GM18499 (cell line): ENCODE data around the gene HMOX1.

Experiments used
- ATAC-seq: cut with Tn5 transposase; IDR thresholded peaks from one replicate; pipeline ENCODE4 v1.9.1; 2021; ENCODE audit warnings: moderate number of reproducible peaks; ENCODE audit not compliant: insufficient read depth, unreplicated experiment

Gene HMOX1

DNA sequence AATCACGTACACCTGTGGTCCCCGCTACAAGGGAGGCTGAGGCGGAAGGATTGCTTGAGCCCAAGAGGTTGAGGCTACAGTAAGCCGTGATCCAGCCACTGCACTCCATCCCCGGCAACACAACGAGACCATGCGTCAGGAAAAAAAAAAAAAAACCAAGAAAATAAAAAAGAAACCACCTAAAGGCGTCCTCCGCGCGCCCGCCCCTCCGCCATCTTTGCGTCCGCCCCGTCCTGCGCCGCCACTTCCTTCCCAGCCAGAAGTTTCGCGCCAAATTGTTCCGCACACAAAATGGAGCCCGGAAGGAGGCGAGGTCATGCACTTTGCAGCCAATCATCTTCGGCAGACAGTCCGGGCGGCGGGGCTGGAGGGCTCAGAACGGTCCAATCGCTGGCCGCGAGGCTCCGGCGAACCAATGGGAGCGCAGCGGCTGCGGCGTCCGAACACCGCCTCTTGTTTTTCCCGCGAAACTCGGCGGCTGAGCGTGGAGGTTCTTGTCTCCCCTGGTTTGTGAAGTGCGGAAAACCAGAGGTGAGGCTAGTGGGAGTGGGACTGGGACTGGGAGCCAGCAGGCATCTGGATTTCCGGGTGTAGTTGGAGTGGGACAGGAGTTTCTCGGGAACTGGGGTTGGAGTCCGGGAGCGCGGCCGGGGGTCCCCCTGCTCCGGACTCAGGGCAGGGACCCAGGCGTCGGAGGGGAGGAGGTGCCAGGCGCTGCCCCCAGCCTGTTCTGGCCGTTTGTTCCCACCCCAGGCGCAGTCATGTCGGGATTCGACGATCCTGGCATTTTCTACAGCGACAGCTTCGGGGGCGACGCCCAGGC is 19.0 kb downstream of the HMOX1 start, which contains the start of gene MCM5:
TSS of gene MCM5 (plus strand) at position 463 of the 823 bp plus-strand sequence. CDS start at position 762, 299 bp downstream.
- ATAC-seq: peak; percentile 66

DNA sequence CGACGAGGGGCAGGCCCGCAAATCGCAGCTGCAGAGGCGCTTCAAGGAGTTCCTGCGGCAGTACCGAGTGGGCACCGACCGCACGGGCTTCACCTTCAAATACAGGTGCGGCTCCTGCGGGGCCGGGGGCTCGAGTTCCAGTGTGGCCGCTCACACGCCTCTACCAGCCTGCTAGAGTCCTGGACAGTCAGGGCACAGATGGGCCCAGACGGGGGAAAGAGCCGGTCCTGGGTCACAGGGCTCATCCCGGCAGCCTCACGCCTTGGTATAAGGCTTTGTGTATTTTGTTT is 19.6 kb downstream of the HMOX1 start:
- ATAC-seq: no peak

DNA sequence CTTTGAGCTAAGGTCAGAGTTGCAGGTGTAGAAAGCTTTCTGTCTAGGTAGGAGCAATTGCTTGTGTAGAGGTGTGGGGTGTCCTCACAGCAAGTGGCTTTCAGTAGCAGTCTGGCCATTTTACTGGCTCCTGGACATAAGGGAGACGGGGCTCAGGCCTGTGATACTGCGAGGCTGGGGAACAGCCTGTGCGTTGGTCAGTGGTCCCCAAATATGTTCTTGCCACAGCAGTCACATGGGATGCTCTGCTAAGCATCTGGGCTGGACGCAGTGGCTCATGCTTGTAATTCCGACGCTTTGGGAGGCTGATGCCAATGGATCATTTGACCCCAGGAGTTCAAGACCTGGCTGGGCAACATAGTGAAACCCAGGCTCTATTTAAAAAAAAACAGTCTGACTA is 21.0 kb downstream of the HMOX1 start:
- ATAC-seq: no peak

GRCh38 chr22:35403356-35403755 is 22.5 kb downstream of the HMOX1 start:
- ATAC-seq: no peak

GRCh38 chr22:35404176-35404575 is 23.3 kb downstream of the HMOX1 start:
- ATAC-seq: no peak

DNA sequence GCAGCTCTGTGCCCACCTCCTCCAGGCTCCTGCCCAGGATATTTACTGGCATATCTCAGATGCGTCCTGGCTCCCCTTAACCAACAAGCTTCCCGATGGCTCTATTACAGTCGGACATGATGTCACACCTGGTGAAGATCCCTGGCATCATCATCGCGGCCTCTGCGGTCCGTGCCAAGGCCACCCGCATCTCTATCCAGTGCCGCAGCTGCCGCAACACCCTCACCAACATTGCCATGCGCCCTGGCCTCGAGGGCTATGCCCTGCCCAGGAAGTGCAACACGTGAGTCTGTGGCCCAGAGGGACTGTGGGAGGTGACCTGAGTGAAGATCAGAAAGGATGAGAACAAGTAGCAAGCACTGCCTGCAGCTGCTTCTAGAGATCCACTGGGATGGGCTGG is 25.5 kb downstream of the HMOX1 start:
- no peak for ATAC-seq

DNA sequence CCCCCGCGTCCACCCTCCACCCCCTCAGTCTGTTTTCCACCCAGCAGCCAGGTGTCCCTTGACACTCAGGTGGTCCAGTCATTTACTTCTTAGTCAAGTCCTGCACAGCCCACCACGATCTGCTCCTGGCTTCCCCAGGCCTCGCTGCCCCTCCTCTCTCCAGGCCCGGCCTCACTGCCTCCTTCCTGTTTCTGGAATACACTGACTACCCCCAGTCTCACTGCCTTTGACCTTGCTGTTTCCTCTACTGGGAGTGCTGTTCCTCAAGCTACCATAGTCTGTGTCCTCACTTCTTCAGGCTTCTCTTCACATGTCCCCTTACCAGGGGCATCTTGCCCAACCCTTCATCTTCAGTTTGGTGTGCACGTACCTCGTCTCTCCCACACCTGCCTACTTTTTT is 26.5 kb downstream of the HMOX1 start:
- ATAC-seq: no peak

DNA sequence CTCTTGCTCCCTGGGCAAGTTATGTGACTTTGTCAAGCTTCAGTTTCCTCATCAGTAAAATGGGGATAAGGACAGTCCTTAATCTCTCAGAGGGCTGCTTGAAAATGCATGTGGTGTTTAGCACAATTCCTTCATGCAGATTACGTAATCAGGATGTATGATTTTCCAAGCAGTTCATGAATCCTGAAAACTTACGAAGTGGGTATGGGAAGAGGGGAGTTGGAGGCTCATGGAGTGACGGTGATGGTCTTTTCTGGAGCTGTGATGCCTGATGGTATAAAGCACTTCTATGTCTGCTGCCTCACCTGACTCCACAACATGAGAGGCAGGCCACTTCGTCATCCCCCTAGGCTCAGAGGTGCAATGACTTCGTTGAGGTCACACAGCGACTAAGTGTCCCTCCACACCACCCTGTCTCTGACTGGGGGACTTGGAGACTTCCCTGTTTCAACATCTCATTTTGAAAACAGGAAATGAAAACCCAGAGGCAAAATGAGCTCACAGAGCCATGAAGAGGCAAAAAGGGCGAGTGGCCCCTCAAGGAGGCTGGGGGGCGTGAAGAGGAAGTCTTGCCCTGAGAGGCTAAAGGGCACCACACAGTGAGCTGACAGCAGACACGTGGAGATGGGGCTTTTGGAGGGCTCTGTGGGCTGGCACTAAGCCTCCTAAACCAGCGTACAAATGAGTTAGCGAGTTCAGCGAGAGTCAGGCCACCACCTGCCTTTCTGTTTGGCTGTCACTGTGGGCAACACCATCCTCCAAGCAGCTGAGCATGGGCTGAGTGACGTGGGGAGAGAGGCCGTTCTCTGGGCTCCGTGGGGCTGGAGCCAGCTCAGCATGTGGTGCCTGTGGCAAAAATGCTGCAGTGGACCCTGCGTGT is 29.1 kb downstream of the HMOX1 start:
- ATAC-seq: peak; percentile 57

DNA sequence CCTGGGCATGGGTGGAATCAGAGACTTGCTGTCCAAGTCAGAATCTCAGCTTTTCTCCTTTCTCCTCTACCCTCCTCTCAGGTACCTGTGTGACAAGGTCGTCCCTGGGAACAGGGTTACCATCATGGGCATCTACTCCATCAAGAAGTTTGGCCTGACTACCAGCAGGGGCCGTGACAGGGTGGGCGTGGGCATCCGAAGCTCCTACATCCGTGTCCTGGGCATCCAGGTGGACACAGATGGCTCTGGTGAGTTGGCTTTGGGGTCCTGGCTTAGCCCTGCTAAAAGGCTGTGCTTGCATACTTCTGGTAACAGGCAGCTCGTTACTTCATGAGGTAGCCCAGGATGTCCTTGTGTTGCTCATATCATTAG is 29.8 kb downstream of the HMOX1 start:
- no peak for ATAC-seq

GRCh38 chr22:35411102-35411501 is 30.2 kb downstream of the HMOX1 start:
- ATAC-seq: no peak

GRCh38 chr22:35413624-35414023 is 32.7 kb downstream of the HMOX1 start:
- no peak for ATAC-seq

- ATAC-seq: no peak
Observed at GRCh38 chr22:35417606-35418005, 36.7 kb downstream of the HMOX1 start.

DNA sequence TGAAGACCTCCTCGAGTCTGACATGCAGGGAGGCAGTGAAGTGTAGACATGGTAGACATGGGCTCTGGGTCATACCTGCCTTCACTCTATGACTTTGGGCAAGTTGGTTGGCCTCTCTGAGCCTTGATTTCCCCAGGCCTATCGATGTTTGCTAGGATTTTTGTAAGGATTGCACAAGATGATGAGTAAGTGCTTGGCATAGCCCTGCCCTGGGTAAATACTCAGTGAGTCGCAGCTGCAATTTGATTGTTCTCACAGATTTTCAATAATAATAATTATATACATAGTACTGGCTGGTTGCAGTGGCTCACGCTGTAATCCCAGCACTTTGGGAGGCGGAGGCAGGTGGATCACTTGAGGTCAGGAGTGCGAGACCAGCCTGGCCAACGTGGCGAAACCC is 37.2 kb downstream of the HMOX1 start:
- ATAC-seq: no peak

DNA sequence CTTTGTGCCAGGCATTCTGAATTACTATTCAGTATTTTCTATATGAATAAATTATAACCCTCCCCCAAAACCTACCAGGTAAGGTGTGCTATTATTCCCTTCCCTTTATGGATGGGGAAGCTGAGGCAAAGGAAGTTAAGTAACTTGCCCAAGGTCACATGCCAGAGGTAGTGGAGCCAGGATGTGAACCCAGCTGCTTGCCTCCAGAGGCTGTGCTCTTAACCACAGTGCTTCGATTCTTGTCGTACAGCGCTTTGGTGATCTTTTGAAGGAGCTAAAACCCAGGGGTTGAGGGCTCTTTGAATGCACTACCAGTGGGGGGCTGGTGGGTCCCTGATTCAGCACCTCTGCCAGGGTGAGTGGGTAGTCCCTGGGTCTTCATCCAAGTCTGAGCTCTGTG is 37.8 kb downstream of the HMOX1 start:
- no peak for ATAC-seq

- ATAC-seq: no peak
Observed at GRCh38 chr22:35419756-35420155, 38.9 kb downstream of the HMOX1 start.

DNA sequence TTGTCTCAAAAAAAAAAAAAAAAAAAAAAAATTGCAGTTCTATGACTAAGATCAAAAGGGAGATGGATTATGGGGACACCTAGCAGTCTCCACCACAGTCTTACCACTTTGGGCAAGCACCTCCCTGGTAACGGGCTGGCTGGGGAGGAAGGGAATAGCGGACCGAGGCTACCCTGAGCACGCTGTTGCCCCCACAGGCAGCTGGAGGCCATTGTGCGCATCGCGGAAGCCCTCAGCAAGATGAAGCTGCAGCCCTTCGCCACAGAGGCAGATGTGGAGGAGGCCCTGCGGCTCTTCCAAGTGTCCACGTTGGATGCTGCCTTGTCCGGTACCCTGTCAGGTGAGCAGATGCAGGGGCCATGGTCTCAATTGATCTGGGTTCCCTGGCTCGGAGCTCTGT is 40.2 kb downstream of the HMOX1 start:
- ATAC-seq: no peak

GRCh38 chr22:35422145-35422544 is 41.2 kb downstream of the HMOX1 start:
- ATAC-seq: no peak

DNA sequence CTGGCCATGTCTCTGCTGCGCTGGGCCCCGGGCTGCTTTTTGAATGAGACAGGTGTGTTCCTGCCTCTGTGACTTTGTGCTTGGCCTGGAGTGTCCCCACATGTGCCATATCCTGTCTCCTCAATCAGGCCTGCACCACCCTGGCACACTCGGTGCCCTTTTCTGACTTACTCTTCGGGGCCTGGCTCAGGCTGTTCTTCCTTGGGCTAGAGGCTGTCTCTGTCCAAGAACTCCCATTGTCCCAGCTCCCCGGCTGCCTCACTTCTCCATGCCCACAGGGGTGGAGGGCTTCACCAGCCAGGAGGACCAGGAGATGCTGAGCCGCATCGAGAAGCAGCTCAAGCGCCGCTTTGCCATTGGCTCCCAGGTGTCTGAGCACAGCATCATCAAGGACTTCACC is 42.0 kb downstream of the HMOX1 start:
- no peak for ATAC-seq

GRCh38 chr22:35424081-35424480 is 43.2 kb downstream of the HMOX1 start:
- ATAC-seq: no peak

DNA sequence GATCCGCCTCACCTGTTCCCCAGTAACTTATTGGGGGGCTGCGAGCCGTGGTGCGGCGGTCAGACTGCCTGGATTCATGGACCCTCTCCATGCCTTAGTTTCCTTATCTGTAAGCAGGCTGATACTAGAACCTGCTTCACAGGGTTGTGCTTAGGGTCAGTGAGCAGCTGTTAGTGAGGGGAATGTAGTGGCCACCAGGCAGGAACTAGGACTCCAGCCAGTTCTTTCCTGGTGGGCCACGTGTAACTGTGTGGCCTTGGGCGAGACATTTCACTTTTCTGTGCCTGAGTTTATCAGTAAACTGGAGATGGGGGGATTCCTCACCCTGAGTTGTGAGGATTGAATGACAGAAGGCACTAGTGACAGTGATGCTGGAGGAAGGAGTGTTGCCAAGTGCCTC is 43.9 kb downstream of the HMOX1 start:
- no peak for ATAC-seq

DNA sequence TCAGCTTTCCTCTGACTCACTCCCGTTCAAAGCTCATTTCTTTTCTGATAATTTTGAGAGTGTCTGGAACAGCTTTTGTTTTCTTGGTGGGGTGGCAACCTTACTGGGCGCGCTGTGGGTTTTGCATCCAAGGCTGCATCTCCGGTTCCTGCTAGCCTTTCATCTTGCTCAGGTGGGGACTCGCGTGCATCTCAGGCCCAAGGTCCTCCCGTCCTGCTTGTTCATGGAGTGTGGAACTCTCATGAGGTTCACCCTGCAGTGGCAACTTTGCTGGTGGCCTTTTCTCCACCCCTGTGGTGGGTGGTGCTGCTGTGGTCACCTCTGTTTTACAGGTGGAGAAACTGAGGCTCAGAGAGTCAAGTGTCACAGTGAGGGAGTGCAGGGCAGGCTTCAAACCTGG is 44.6 kb downstream of the HMOX1 start:
- no peak for ATAC-seq
